ENCODE measurements around the gene UBE2D2. TPM values are rescaled to one million over a fixed set of nuclear protein-coding genes. Genes with fewer than 3 reads are reported as not detected.
A peak's percentile ranks its signal among the peaks of the same experiment; 100 is the strongest.

UBE2D2 gene
- total RNA-seq, 1 experiment from 2014 or later, result 222 TPM

DNA sequence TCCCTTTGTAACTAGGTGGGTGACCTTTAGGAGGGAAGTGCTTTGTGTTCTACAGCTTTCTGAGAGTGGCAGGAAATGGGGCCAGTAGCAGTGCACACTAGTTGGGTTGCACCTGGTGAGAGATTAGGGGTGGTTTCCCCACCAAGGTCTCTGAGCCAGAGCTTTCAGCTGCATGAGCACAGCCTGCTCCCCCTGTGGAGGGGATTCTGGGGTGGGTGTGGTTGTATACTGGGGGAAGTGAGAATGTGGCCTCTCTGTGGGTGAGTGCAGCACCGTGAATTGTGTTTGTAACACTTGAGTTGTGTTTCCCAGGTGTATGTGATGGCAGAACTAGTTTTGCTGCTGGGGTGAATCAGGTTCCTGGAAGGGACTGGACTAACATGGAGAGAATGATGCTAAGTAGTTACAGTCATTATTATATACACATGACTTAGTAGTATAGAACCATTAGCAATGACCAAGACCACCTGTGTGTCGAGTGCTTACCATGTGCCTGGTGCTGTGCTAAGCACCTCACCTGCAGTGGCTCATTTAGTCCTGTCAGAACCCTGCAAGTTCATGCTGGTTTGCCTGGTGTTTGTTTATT is 75.2 kb downstream of the UBE2D2 start:
- ATAC-seq (no peak), DNase-seq (ENCODE audit: low read depth, low spot score) (no peak)
- Histone ChIP-seq H3K4me3 (ENCODE audit: low read depth in 2 of 2, low read length in 2 of 2) (no peak overlapping the region), H3K9me3 (ENCODE audit: control insufficient read depth, insufficient read depth, low read depth, low read length) (no peaks in the 10 kb centered on the region), H3K27ac (ENCODE audit: low read length) (peak overlapping the region; percentile 79), H3K27me3 (ENCODE audit: control insufficient read depth, insufficient read depth, low read length) (no peaks in the 10 kb centered on the region), H3K4me1 (ENCODE audit: control insufficient read depth, insufficient read depth, low read length) (peaks cover 52% of the 10 kb centered on the region), H3K36me3 (ENCODE audit: control insufficient read depth, insufficient read depth, low read length) (no peaks in the 10 kb centered on the region)
- ChIA-PET POLR2A (interaction anchor here (1.2 kb wide), 1 partner anchor 19 kb away, joined by 3 read pairs; no protein-coding TSS in a partner anchor), CTCF (interaction anchor here (0.6 to 4.6 kb wide), 9 partner anchors 12 to 130 kb away, joined by 3 to 47 read pairs (median 6); partner anchors contain the start of gene CXXC5)
- no TSS peak for BruUV-seq (replicated peaks)
- no peak for TF ChIP-seq SIN3A (IDR thresholded peaks at IDR 0.05; ENCODE audit: borderline replicate concordance, insufficient read depth, low read depth, low read length)
- no peak for TF ChIP-seq TCF7L2 (IDR thresholded peaks at IDR 0.05; ENCODE audit: low read depth, low read length)
- TF ChIP-seq, protein P1, sequence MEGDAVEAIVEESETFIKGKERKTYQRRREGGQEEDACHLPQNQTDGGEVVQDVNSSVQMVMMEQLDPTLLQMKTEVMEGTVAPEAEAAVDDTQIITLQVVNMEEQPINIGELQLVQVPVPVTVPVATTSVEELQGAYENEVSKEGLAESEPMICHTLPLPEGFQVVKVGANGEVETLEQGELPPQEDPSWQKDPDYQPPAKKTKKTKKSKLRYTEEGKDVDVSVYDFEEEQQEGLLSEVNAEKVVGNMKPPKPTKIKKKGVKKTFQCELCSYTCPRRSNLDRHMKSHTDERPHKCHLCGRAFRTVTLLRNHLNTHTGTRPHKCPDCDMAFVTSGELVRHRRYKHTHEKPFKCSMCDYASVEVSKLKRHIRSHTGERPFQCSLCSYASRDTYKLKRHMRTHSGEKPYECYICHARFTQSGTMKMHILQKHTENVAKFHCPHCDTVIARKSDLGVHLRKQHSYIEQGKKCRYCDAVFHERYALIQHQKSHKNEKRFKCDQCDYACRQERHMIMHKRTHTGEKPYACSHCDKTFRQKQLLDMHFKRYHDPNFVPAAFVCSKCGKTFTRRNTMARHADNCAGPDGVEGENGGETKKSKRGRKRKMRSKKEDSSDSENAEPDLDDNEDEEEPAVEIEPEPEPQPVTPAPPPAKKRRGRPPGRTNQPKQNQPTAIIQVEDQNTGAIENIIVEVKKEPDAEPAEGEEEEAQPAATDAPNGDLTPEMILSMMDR (IDR thresholded peaks at IDR 0.05), result no peak
- TF ChIP-seq POLR2AphosphoS5 (IDR thresholded peaks at IDR 0.05; ENCODE audit: low read depth, low read length), result no peak
- TF ChIP-seq, protein P2, sequence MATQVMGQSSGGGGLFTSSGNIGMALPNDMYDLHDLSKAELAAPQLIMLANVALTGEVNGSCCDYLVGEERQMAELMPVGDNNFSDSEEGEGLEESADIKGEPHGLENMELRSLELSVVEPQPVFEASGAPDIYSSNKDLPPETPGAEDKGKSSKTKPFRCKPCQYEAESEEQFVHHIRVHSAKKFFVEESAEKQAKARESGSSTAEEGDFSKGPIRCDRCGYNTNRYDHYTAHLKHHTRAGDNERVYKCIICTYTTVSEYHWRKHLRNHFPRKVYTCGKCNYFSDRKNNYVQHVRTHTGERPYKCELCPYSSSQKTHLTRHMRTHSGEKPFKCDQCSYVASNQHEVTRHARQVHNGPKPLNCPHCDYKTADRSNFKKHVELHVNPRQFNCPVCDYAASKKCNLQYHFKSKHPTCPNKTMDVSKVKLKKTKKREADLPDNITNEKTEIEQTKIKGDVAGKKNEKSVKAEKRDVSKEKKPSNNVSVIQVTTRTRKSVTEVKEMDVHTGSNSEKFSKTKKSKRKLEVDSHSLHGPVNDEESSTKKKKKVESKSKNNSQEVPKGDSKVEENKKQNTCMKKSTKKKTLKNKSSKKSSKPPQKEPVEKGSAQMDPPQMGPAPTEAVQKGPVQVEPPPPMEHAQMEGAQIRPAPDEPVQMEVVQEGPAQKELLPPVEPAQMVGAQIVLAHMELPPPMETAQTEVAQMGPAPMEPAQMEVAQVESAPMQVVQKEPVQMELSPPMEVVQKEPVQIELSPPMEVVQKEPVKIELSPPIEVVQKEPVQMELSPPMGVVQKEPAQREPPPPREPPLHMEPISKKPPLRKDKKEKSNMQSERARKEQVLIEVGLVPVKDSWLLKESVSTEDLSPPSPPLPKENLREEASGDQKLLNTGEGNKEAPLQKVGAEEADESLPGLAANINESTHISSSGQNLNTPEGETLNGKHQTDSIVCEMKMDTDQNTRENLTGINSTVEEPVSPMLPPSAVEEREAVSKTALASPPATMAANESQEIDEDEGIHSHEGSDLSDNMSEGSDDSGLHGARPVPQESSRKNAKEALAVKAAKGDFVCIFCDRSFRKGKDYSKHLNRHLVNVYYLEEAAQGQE (IDR thresholded peaks at IDR 0.05; ENCODE audit: insufficient read depth in 1 of 2, low read depth in 2 of 2, low read length in 1 of 2), result no peak
- intact Hi-C loops (cut with micrococcal nuclease; ENCODE audit: unreplicated experiment), result no loop called here
- in situ Hi-C loops (cut with HindIII; ENCODE audit: low pct_unique_long_range_greater_than_20kb, low sequenced_read_pairs), result no loop called here

DNA sequence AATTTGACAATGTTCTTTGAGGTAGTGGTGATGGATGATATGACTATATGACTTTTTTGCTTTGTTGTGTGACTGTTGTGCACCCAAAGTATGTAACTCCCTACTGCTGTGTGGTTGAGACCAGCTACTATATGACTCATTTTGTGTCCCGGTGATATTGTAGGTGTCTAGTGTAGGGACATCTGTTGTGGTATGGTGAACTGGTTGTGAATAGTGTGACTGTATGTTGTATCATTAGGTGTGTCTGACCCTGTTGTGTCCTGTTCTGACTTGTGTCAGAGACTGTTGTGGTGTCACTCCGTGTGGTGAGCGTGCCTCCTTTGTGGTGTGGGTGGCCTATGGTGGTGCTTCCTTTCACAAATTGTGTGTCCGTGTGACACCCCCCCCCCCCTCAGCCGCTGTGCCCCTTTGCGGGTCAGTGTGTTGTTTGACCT is 75.9 kb downstream of the UBE2D2 start:
- peaks cover 58% of the 10 kb centered on the region for H3K4me1 ChIP-seq (ENCODE audit: control insufficient read depth, insufficient read depth, low read length)
- intact Hi-C loops (cut with micrococcal nuclease; ENCODE audit: unreplicated experiment), result no loop called here
- BruUV-seq (replicated peaks), result no TSS peak

More for the DNA sequence above, 75.9 kb downstream of the UBE2D2 start:
- H3K9me3 ChIP-seq (ENCODE audit: control insufficient read depth, insufficient read depth, low read depth, low read length), result no peaks in the 10 kb centered on the region
- CTCF ChIA-PET, result interaction anchor here (0.6 to 1.7 kb wide), 2 partner anchors 11 to 139 kb away, joined by 10 to 14 read pairs; partner anchors contain the start of gene CXXC5
- H3K36me3 ChIP-seq (ENCODE audit: control insufficient read depth, insufficient read depth, low read length), result no peaks in the 10 kb centered on the region
- ATAC-seq, result no peak
- DNase-seq (ENCODE audit: low read depth, low spot score), result no peak
- POLR2A ChIA-PET, result no interaction called here
- in situ Hi-C loops (cut with HindIII; ENCODE audit: low pct_unique_long_range_greater_than_20kb, low sequenced_read_pairs), result no loop called here
- H3K4me3 ChIP-seq (ENCODE audit: low read depth in 2 of 2, low read length in 2 of 2), result peak overlapping the region; percentile 36 to 54
- peak overlapping the region; percentile 79 for H3K27ac ChIP-seq (ENCODE audit: low read length)
- TF ChIP-seq TCF7L2 (IDR thresholded peaks at IDR 0.05; ENCODE audit: low read depth, low read length), result no peak
- no peak for TF ChIP-seq POLR2AphosphoS5 (IDR thresholded peaks at IDR 0.05; ENCODE audit: low read depth, low read length)
- TF ChIP-seq SIN3A (IDR thresholded peaks at IDR 0.05; ENCODE audit: borderline replicate concordance, insufficient read depth, low read depth, low read length), result no peak
- TF ChIP-seq, protein P1 (IDR thresholded peaks at IDR 0.05), result no peak
- TF ChIP-seq, protein P2 (IDR thresholded peaks at IDR 0.05; ENCODE audit: insufficient read depth in 1 of 2, low read depth in 2 of 2, low read length in 1 of 2), result no peak
- H3K27me3 ChIP-seq (ENCODE audit: control insufficient read depth, insufficient read depth, low read length), result no peaks in the 10 kb centered on the region
